GM23248 (cell line): ENCODE measurements around the gene ETV6. TPM values are rescaled to one million over a fixed set of nuclear protein-coding genes. Genes with fewer than 3 reads are reported as not detected.

ENCODE experiments used
- DNase-seq: peaks from one replicate; pipeline ENCODE4 v3.0.0-alpha.2; 2015
- H2AFZ ChIP-seq: fragments of 200-600 bp; sonication (generic); 2 replicates; pipeline ENCODE4 v1.6.1; 2016; ENCODE audit warnings: antibody characterized with exemption
- H3F3A ChIP-seq: fragments of 200-600 bp; sonication (generic); 2 replicates; pipeline ENCODE4 v1.6.1; 2016; ENCODE audit warnings: mild to moderate bottlenecking, antibody characterized with exemption, mixed run types; ENCODE audit not compliant: insufficient read depth
- H3K27ac ChIP-seq: fragments of 200-600 bp; sonication (generic); 2 replicates; pipeline ENCODE4 v1.5.1; 2016; ENCODE audit warnings: mild to moderate bottlenecking
- H3K27me3 ChIP-seq: fragments of 200-600 bp; sonication (generic); replicated peaks from 2 replicates; pipeline ENCODE4 v1.6.1; 2016; ENCODE audit warnings: mild to moderate bottlenecking; ENCODE audit not compliant: insufficient read depth
- H3K36me3 ChIP-seq: fragments of 200-600 bp; sonication (generic); 2 replicates; pipeline ENCODE4 v1.6.1; 2016; ENCODE audit warnings: low read depth, mild to moderate bottlenecking
- H3K4me1 ChIP-seq: fragments of 200-600 bp; sonication (generic); 2 replicates; pipeline ENCODE4 v1.6.1; 2016; ENCODE audit warnings: mild to moderate bottlenecking; ENCODE audit not compliant: insufficient read depth
- H3K4me2 ChIP-seq: fragments of 200-600 bp; sonication (generic); one replicate; pipeline ENCODE4 v1.6.1; 2016; ENCODE audit warnings: mild to moderate bottlenecking; ENCODE audit not compliant: unreplicated experiment
- H3K4me3 ChIP-seq: fragments of 200-600 bp; sonication (generic); 2 replicates; pipeline ENCODE4 v1.5.1; 2016; ENCODE audit warnings: mild to moderate bottlenecking
- H3K79me2 ChIP-seq: fragments of 200-600 bp; sonication (generic); 2 replicates; pipeline ENCODE4 v1.6.1; 2016; ENCODE audit warnings: mild to moderate bottlenecking; ENCODE audit not compliant: insufficient read depth
- H3K9ac ChIP-seq: fragments of 200-600 bp; sonication (generic); 2 replicates; pipeline ENCODE4 v1.6.1; 2016; ENCODE audit warnings: mild to moderate bottlenecking
- H3K9me2 ChIP-seq: fragments of 200-600 bp; sonication (generic); 2 replicates; pipeline ENCODE4 v1.6.1; 2016; ENCODE audit warnings: mixed run types, mild to moderate bottlenecking, moderate library complexity; ENCODE audit not compliant: insufficient read depth
- H3K9me3 ChIP-seq: fragments of 200-600 bp; sonication (generic); one replicate; pipeline ENCODE4 v1.6.1; 2017; ENCODE audit warnings: low read depth
- H4K20me1 ChIP-seq: fragments of 200-600 bp; sonication (generic); 2 replicates; pipeline ENCODE4 v1.6.0; 2016; ENCODE audit not compliant: insufficient read depth
- EZH2 ChIP-seq: fragments of 200-600 bp; sonication (generic); IDR thresholded peaks from 2 replicates; pipeline ENCODE4 v1.6.1; 2018; ENCODE audit warnings: antibody characterized with exemption, mild to moderate bottlenecking; ENCODE audit not compliant: insufficient read depth, poor library complexity, severe bottlenecking
- EZH2phosphoT487 ChIP-seq: fragments of 200-600 bp; sonication (generic); IDR thresholded peaks from 2 replicates; pipeline ENCODE4 v1.6.1; 2018; ENCODE audit warnings: antibody characterized with exemption, moderate library complexity, mild to moderate bottlenecking, low read depth; ENCODE audit not compliant: insufficient read depth
- WGBS, 2 experiments: methylation state at CpG; one replicate each; pipeline ENCODE4 v1.1.6; 2015 to 2017; ENCODE audit warnings: low lambda C conversion rate in 2 of 2, low coverage in 1 of 2; ENCODE audit errors: missing lambda C conversion rate in 2 of 2; 5-methylcytosine and 5-hydroxymethylcytosine counted together
- in situ Hi-C: fragments of 300-500 bp; cut with MboI; formaldehyde crosslinking; loops from 2 replicates; pipeline ENCODE4 v1.15.0; 2020
- polyA plus RNA-seq: library from polyadenylated mRNA; unstranded; fragments of >200 nt; fragmentation: Nextera tagmentation; extraction: Ambion mirVana; gene quantifications from 2 replicates; pipeline ENCODE4 v1.2.1, GENCODE V29; 2016
- total RNA-seq: library from RNA; depleted of rRNA; stranded (reverse); fragments of >200 nt; shearing (Covaris generic); gene quantifications from 2 replicates; pipeline ENCODE4 v1.2.3, GENCODE V29; 2014

Gene ETV6
- total and polyA plus RNA-seq, 2 experiments from 2014 or later: 2.5 to 10.4 TPM

GRCh38 chr12:11718768-11719253 is 69.3 kb downstream of the ETV6 start:
- Histone ChIP-seq H3K9me3 (no peaks in the 10 kb centered on the region), H3K27me3 (no peaks in the 10 kb centered on the region), H3K79me2 (peaks cover 79% of the 10 kb centered on the region), H3K4me1 (peaks cover 41% of the 10 kb centered on the region), H2AFZ (no peak overlapping the region), H3K4me2 (peak overlapping the region; percentile 51), H3K27ac (peak overlapping the region; percentile 92), H4K20me1 (no peaks in the 10 kb centered on the region), H3K9me2 (no peaks in the 10 kb centered on the region), H3K36me3 (no peaks in the 10 kb centered on the region), H3K4me3 (no peak overlapping the region; the same call in 1 of the 2 replicates), H3K9ac (peak overlapping the region; percentile 73), H3F3A (peaks cover 37% of the 10 kb centered on the region)
- in situ Hi-C loops: no loop called here
- DNase-seq: peak; percentile 92
- WGBS, 2 experiments: 51 to 53% methylated on average over 6 of the region's 6 CpGs
- no peak for TF ChIP-seq EZH2
- TF ChIP-seq EZH2phosphoT487: no peak

GRCh38 chr12:11719678-11720099 is 70.2 kb downstream of the ETV6 start:
- TF ChIP-seq EZH2 (no peak), EZH2phosphoT487 (0 out of 2 replicates have a peak, but pooled peaks have one; percentile 18)
- H3K9me3 ChIP-seq: no peaks in the 10 kb centered on the region
- H3K9ac ChIP-seq: peak overlapping the region; percentile 73
- H3K36me3 ChIP-seq: no peaks in the 10 kb centered on the region
- peaks cover 79% of the 10 kb centered on the region for H3K79me2 ChIP-seq
- H3K9me2 ChIP-seq: no peaks in the 10 kb centered on the region
- peak; percentile 99 for DNase-seq
- 3% methylated on average over 10 of the region's 10 CpGs for WGBS, 2 experiments
- peak overlapping the region; percentile 61 for H3K4me2 ChIP-seq
- H4K20me1 ChIP-seq: no peaks in the 10 kb centered on the region
- H3K27ac ChIP-seq: peak overlapping the region; percentile 92
- H3K4me3 ChIP-seq: peak overlapping the region; percentile 22; the same call in 1 of the 2 replicates
- H3K27me3 ChIP-seq: no peaks in the 10 kb centered on the region
- H3K4me1 ChIP-seq: peaks cover 41% of the 10 kb centered on the region
- peaks cover 37% of the 10 kb centered on the region for H3F3A ChIP-seq
- no peak overlapping the region; the same call in 1 of the 2 replicates for H2AFZ ChIP-seq
- in situ Hi-C loops: no loop called here

GRCh38 chr12:11722071-11722470 is 72.6 kb downstream of the ETV6 start:
- H3K79me2 ChIP-seq: peaks cover 81% of the 10 kb centered on the region
- 68 to 69% methylated on average over 2 of the region's 2 CpGs for WGBS, 2 experiments

GRCh38 chr12:11722578-11723138 is 73.2 kb downstream of the ETV6 start:
- no peak overlapping the region for H3K9ac ChIP-seq
- DNase-seq: no peak
- H3F3A ChIP-seq: peaks cover 33% of the 10 kb centered on the region
- no peaks in the 10 kb centered on the region for H3K36me3 ChIP-seq
- H3K27me3 ChIP-seq: no peaks in the 10 kb centered on the region
- H3K4me2 ChIP-seq: no peak overlapping the region
- no peak overlapping the region for H3K4me3 ChIP-seq
- no peaks in the 10 kb centered on the region for H3K9me3 ChIP-seq
- H3K4me1 ChIP-seq: peaks cover 38% of the 10 kb centered on the region
- H2AFZ ChIP-seq: no peak overlapping the region
- no peak for TF ChIP-seq EZH2
- TF ChIP-seq EZH2phosphoT487: no peak
- H3K9me2 ChIP-seq: no peaks in the 10 kb centered on the region
- no peak overlapping the region for H3K27ac ChIP-seq
- H3K79me2 ChIP-seq: peaks cover 81% of the 10 kb centered on the region
- no peaks in the 10 kb centered on the region for H4K20me1 ChIP-seq
- in situ Hi-C loops: no loop called here
- 79 to 82% methylated on average over 8 of the region's 8 CpGs for WGBS, 2 experiments

More at GRCh38 chr12:11722071-11722470, 72.6 kb downstream of the ETV6 start:
- no peaks in the 10 kb centered on the region for H3K9me3 ChIP-seq
- H3K9me2 ChIP-seq: no peaks in the 10 kb centered on the region
- peaks cover 37% of the 10 kb centered on the region for H3F3A ChIP-seq
- no peak overlapping the region for H3K4me2 ChIP-seq
- in situ Hi-C loops: no loop called here
- H3K4me1 ChIP-seq: peaks cover 43% of the 10 kb centered on the region
- DNase-seq: no peak
- no peak overlapping the region for H3K27ac ChIP-seq
- no peak overlapping the region for H2AFZ ChIP-seq
- no peaks in the 10 kb centered on the region for H3K36me3 ChIP-seq
- no peaks in the 10 kb centered on the region for H3K27me3 ChIP-seq
- H4K20me1 ChIP-seq: no peaks in the 10 kb centered on the region
- no peak overlapping the region for H3K9ac ChIP-seq
- H3K4me3 ChIP-seq: no peak overlapping the region
- TF ChIP-seq EZH2phosphoT487 (no peak), EZH2 (no peak)
